C1 segment of cervical spinal cord (tissue), 14 donors: ENCODE measurements around the gene SNRNP200.
"Not testable (repeated sequence)": the region's sequence is repeated elsewhere in the genome, so short reads cannot be mapped to it uniquely, and the experiment has no call there.

Experiments used
- DNase-seq, 14 donors: peaks; one replicate each; lab custom pipeline; 2025; lab: John Stamatoyannopoulos, UW

Gene SNRNP200

DNA sequence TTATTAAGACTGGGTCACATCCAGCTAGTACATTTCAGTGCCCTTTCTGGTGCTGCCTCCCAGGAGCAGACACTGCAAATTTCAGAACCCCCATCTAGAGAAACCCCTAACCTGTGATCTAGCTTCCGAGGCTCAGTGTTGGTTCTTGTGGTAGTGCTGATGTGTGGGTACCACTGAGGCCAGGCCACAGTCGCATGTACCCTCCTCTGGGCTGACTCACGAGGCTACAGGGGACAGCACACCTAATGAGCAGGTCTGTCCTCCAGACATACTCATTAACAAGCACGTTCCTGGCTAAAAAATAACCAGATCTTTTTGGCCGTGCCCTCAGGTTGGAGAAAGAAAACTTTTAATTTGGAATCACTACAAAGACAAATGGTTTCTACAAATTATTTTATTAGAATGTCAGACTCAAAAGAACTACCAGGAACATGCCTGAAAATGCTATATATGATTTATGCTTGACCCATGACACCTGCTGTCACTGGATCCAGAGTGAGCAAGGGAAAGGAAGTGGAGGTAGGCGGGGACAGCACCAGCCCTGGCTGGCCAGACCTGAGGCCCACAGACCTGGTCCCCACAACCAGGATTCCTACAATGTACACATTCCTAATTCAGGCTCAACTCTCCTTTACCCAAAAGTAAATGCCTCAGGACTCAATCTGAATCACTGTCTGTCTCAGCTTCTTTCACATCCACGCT, 30.8 kb downstream of the SNRNP200 start:
- no peak for DNase-seq

DNA sequence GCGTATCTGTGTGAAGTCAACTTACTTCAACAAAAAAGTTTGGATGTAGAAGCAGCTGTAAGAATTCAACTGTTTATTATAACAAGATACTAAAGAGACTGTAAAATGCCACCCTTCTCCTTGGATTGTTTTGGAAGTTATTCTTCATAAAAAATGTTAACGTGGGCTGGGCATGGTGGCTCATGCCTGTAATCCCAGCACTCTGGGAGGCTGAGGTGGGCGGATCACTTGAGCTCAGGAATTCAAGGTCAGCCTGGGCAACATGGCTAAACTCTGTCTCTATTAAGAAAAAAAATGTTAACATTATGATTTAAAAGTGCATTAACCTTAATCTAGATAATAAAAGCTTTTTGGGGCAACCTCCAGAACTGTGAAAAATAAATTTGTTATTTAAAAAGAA, 31.6 kb downstream of the SNRNP200 start:
- DNase-seq = no peak

DNA sequence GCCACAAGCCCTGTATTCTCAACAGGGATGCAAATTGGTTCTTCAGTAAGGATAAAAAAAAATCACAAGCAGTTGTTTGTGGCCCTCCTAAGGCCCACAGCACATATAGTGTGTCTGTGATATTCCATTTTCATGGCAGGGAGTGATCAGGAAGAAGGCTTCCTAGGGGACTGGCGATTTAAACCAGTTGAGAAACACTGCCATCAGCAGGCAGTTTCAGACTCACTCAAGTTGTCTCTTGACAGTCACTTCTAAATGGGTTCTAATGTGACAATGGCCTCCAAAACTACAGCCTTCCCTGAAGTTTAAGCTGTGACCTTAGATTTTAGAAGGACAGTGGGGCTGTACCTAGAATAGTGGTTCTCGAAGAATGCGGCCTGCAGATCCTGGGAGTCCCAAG, 33.4 kb downstream of the SNRNP200 start:
- DNase-seq = no peak

DNA sequence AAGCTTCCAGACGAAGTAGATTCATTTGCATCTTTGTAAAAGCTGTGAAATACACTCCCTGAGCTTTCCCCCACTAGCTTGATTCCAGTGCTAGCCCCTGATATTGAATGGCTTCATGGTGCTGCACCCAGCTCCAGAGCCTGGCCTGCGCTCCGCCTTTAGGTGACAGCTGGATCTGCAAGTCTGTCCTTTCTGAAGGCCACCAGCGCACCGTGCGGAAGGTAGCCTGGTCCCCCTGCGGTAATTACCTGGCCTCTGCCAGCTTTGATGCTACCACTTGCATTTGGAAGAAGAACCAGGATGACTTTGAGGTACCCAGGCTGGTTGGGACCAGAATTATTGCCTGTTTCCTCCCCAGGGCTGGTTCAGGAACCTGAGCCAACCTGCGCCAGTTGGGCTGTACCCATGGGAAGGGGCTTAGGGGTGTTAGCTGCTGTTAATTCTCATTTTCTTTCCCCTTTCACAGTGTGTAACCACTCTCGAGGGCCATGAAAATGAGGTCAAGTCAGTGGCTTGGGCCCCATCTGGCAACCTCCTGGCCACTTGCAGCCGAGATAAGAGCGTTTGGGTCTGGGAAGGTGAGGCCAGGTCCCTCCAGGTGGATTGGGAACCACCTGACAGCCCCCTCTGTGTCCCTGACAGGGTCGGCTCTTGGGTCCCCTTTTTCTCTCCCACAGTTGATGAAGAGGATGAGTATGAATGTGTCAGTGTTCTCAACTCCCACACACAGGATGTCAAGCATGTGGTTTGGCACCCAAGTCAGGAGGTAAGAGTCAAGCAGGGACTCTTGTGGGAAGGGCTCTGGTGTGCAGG, 38.0 kb downstream of the SNRNP200 start:
- no peak for DNase-seq

DNA sequence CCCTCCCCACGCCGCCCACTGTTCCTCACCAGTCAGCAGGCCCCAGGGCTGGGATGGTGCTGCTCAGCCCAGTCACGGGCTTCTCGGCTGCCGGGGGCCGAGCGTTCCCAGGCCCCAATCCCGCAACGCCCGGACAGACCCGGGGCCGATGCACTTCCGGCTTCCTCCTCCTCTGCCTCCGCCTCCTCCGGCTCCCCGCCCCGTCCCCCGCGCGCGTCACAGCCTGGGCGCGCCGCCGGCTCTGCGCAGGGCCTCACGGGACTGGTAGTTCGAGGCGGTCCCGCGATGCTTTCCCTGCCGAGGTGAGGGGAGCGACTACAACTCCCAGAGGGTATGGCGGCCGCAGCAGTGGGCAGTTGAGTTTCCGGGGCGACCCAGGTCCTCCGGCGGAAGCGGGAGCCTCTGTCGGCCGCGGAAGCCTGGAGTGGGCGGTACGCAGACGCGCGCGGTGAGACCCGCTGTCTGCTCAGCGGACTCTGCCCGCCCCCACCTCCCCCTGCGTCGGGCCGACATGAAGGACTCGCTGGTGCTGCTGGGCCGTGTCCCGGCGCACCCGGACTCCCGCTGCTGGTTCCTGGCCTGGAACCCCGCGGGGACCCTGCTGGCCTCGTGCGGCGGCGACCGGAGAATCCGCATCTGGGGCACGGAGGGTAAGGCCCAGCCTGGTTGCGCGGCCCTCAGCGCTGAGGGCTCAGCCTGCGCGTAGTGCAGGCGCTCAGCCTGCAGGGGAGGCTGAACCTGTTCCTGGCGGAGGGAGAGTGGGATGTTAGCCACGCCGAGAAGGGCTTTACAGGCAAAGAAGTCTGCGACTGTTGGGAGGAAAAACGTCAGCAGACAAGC, 39.3 kb downstream of the SNRNP200 start, which contains the start of the genes CIAO1 and TMEM127:
CIAO1 (plus strand) TSS at position 386 of the 840 bp plus-strand sequence; CDS start at position 512, 126 bp downstream.
TMEM127 (minus strand) TSS at position 158 of the 840 bp plus-strand sequence. CDS start 616 bp downstream, outside the sequence.
- DNase-seq = peak; percentile 88 to 99 (median 96)

DNA sequence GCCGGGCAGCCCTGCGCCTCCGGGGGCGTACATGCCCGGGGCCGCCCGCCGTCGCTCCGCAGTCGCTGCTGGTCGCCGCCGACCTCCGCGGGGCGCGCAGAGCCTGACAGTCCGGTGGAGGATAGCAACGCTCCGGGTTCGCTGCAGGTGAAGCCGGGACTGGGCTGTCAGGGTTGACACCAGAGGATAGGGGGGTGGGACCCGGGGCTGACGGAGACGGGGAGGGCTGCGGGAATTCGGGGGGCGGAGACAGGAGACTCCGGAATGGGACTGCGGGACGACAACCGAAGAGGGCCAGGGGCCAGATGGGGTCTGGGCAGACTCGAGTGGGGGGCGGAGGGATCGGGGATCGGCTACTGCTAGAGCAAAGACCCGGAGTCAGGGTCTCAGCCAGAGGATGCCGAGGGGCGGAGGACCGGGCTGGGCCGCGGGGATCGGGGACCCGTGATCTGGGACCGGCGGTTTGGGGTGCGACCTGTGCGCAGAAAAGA, 40.0 kb downstream of the SNRNP200 start:
- peak in 4 of 14 donors; percentile 33 to 73 (median 66) for DNase-seq

DNA sequence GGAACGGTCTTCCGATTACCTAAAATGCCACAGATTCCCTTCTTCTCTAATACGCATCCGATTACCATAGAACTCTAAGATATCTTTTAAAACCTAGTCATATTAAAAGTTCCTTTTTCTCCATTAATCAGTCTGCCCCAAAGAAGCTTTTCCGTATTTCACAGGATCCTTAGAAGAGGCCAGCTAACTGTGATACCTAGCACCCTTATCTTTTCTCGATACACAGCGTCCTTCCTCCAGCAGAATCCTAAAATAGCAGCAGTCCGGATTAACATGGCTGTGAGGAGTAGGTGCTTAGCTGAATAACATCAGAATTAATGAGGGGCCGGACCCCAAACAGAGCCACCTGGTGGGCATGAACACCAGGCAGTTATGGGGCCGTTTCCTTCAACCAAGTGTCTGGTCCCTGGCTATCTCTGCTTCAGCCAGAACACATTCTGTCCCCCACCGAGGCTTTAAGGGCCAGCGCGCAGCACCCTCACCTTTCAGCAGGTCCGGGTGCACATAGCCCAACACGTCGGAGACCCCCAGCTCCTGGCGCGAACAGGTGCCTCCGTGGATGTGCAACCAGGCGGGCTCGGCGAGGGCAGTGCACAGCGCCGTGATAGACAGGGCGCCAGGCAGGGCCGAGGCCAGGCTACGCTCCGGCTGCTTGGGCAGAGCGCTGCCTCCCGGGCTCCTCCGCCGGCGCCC, 40.5 kb downstream of the SNRNP200 start:
- DNase-seq = peak in 1 of 14 donors; percentile 31

DNA sequence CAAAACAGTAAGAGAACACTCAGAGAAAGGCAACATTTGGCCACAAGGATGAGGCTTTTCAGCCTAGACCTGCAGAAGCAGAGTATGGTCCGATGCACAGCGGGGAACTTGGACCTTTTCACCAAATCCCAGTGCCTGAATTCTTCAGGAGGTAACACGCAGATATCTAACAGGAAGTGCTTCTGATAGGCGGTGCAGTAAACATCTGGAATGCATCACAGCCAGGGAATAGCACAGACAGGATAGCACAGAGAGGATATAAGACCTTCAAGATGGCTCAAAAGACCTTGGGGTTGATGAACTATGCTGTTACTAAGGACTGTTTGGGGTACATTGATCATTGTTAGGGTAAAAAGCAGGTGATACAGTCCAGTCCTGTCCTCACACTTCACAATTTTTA, 41.3 kb downstream of the SNRNP200 start:
- no peak for DNase-seq

DNA sequence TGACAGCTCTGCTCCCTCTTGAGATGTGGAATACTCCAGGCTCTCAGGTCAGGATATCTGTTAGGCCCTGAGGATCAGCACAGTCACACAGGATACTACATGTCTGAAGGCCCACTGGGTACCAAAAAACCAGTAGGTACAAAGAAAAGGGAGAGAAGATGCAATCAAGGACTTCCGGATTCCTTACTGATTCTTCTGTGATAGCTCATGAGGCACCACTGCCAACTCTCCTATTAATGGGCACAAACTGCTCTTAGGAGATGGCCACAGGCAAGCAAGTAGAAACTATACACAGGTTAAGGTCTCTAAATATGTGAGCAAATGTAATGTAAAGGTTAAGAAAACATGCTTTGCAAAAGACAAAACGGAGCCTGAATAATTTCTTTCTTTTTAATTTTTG, 43.0 kb downstream of the SNRNP200 start:
- DNase-seq = no peak

DNA sequence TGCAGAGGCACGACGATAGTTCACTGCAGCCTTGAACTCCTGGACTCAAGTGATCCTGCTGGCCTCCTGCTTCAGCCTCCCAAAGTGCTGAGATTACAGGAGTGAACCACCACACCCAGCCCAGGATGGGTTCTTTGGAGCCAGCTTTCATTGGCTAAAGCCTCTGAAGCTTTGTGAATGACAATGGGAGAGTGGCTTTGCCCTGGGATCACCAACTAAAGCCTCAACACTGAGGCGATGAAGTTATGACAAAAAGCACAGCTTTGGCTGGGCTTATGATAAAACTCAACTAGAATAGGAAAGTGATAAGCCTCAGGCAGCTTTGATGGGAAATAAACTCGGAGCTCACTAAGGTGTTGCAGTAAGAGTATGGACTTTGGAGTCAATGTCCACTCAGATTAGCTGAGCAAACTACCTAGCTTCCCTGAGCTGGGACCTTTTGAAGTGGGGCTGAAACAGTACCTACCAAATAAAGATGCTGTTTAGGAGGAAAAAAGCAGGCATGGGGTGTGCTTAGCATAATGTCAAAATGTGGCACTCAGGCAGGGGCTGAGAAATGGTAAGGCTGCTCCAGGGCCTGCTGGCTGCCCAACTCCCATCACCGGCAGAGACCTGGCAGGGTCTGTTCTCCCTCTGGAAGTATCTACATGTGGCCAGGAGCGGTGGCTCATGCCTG, 43.9 kb downstream of the SNRNP200 start:
- DNase-seq = no peak

DNA sequence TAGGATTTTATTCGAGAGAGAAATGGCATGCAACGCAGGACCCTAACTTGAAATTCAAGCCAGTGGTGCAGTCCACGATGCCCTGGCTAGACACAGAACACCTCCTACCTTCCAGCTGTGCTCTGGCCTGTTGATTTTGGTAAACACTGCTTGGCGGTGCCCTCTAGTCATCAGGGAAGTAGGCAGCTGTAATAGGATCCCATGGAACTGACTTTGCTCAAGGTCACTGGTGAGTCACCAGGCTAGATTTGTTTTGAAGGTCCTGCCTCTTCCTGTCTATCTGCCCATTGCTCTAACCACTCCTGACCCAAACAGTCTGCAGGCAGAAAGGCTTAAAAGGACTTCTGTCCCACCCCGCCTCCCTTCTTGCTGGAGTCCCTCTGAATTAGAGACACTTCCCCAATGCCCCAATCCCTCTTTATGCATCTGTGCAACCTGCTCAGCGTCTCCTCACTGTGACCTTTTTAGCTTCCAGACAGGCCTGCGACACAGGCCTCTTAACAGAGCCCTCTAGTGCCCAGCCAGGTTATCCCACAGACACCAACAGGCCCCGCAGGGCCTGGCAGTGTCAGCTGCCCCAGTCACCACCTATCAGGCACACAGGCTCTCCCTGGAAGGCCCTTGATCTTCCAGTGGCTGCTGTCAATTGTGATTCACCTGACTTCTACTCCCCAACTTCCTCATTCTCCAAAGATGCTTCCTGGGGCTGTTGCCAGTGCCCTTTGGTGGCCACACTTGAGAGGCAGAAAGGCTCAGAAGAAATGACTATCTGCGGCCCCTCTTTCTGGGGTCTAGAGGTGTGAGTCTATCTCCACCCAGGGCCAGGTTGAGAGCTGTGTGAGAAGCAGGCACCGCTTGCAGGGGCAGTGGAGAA, 44.7 kb downstream of the SNRNP200 start:
- peak in 7 of 14 donors; percentile 18 to 66 (median 49) for DNase-seq

DNA sequence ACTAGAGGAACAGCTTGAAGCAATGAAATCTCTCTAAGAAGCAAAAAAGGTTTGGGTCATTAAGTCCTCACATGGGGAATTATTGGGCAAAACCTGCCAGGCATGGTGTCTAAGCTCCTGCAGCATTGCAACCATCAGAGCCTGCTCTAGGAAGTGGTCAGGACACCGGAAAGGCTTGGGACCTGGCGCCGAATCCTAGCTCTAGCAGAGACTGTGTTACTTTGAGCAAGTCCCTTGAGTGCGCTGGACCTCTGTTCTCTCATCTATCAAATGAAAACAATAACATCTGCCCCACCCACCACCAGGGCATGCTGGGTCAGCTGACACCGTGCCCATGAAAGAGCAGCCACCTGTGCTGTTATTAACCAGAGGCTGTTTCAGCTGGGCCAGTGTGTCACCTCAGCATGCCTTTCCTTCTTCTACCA, 45.8 kb downstream of the SNRNP200 start:
- no peak for DNase-seq

DNA sequence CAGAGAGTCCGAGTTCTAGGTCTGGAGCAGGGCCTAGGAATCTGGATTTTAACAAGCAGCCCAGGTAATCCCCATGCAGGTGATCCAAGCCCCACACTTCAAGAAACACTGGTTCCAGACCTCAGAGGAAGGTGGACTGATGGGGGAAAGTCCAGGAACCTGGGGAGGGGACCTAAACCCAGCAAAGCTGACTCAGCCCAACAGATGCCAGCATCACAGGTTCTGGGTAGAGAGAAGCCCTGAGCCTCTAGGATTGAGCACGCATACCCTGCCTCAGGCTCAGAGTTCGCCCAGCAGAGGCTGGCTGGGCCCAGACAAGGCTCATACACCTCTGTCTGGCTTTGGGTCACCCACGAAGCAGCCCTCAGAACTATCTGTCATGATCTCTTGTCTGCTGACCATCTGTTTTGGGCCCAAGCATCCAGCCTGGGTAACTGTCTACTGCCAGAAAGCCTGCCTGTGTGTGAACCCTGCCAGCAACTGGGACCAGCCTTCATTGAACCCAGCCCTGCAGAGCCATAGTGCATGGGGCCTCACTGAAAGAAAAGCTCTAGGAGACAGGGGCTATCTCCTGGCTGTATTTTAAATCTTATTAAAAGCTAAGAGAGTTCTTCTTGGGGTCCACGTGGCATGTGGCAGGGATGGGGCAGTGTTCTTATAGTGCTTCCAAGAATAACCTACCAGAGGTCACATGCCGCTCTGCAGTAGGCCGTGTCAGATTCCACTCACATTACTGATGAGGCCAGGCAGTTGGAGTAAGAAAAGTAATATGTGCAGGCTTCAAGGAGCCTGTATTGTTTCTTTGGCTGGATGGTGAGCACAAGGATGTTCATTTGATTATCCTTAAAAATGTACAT, 47.0 kb downstream of the SNRNP200 start:
- peak in 1 of 14 donors; percentile 37 for DNase-seq

DNA sequence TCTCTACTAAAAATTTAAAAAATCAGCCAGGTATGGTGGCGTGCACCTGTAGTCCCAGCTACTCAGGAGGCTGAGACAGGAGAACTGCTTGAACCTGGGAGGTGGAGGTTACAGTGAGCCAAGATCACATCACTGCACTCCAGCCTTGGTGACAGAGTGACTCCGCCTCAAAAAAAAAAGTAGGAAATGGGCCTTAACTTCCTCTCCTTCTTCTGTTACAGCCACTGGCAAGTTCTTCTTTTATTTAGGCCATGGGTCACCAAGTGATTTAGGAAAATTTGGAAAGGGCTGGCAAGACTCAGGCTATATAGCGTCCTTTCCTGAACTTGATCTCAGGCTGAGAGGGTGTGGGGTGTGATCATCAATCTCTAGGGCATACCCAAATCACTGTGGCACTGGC, 47.6 kb downstream of the SNRNP200 start:
- DNase-seq = not testable (repeated sequence)

DNA sequence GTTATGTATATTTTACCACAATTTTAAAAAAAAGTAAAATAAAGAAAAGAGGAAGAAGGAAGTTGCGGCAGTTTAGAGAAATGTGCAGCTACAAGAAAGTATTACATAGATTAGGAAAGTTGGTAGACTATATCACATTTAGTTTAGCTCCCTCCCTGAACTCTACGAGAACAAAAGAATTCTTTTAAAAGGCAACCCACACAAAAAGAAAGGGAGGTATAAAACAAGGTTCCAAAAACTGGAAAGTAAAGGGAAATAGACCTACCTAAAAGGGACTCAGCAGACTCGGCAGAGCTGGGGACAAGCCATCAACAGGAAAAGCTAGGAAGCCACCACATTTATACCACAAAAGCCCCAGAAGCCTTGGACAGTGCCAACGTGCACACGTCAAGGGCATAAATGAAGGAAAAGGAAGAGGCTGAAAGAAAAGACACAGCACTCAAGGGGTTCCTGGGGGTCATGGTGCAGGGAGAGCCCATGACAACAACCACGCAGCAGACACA, 48.7 kb downstream of the SNRNP200 start:
- no peak for DNase-seq

DNA sequence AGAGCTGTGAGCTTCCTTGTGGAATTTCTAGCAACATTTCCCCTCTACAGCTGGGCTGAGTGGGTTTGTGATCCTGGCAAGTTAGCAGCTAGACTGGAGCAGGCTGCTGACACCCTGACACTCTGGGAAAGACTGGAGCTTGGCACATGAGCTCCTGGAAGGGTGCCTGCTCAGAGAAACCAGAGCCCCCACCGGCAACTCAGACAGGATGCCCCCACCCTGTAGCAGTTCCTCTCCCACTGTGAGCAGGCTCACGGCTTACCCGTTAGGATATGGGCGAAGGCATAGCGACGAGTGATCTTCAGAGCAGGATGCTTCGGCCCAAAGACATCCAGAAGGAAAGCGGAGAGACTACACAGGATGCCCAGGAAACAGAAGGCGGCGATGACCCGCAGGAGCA, 50.8 kb downstream of the SNRNP200 start:
- no peak for DNase-seq

DNA sequence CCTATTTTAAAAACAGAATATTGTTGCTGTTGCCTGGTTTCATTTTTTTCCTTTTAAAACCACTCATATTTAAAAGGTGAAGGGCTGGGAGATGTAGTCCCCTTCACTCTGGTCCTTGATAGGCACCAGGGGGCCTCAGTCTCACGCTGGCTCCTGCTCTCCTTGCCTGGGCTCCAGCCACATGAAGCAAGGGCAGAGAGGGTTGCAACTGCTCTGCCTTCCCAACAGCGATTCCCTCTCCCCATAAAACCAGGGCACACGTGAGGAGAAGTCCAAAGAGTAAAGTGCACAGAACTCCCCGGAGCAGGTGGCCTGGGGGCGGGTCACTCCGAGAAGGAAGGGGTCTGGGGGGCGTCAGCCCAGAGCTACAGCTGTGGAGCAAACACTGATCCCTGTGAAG, 52.3 kb downstream of the SNRNP200 start:
- no peak for DNase-seq

DNA sequence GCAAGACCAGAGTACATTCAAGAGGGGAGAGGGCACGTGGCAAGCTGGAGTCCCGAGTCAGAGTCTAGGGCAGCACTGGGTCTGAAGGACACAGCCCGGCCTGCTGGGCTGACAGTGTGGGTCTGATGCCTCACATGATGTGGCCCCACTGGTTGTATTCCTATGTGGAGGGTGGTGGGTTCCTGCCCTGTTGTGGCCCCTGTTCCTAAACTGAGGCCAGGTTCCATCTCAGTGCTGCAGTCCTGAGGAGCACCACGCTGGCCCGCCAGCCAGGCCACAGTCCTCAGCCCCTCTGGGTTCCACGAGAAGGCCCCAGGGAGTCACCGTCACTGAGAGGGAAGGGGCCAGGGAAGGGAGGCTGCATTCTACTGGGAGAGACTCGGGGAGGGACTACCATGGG, 52.8 kb downstream of the SNRNP200 start:
- no peak for DNase-seq
